A673 (cell line): ENCODE data around the gene ABCG1.

Experiments used
- EZH2 ChIP-seq: fragments of 200-600 bp; sonication (generic); IDR thresholded peaks from 2 replicates; pipeline ENCODE4 v1.6.1; 2017; ENCODE audit warnings: borderline replicate concordance, low read depth, mild to moderate bottlenecking, mixed read lengths, antibody characterized with exemption, low read length; ENCODE audit not compliant: poor library complexity, severe bottlenecking
- TF ChIP-seq, protein P1 (sequence below): fragments of 300-800, 200-600 bp; sonication (generic); conservative IDR thresholded peaks from 2 replicates; pipeline ENCODE4 v1.5.1; 2017; ENCODE audit warnings: low read depth, mild to moderate bottlenecking, antibody characterized with exemption, low read length, moderate library complexity, mixed read lengths

DNA sequence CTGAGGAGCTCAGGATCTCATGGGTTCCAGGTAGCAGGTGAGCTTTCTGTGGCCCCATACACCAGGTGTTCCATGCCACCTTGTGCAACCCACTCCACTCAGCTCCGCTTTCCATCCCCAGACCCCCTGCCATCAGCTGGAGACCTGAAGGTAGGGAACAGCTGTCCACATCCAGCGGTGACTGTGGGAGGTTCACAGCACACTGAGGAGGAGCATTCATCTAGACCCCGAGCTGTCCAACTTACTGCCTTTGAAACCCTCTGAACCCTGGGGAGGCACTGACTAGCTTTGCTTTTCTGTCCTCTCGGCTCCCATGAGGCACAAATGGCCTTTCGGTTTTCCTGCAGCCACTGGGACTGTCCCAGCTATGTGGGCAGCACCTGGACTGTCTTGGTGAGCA, 27.9 kb upstream of the ABCG1 start:
- TF ChIP-seq, protein P1, sequence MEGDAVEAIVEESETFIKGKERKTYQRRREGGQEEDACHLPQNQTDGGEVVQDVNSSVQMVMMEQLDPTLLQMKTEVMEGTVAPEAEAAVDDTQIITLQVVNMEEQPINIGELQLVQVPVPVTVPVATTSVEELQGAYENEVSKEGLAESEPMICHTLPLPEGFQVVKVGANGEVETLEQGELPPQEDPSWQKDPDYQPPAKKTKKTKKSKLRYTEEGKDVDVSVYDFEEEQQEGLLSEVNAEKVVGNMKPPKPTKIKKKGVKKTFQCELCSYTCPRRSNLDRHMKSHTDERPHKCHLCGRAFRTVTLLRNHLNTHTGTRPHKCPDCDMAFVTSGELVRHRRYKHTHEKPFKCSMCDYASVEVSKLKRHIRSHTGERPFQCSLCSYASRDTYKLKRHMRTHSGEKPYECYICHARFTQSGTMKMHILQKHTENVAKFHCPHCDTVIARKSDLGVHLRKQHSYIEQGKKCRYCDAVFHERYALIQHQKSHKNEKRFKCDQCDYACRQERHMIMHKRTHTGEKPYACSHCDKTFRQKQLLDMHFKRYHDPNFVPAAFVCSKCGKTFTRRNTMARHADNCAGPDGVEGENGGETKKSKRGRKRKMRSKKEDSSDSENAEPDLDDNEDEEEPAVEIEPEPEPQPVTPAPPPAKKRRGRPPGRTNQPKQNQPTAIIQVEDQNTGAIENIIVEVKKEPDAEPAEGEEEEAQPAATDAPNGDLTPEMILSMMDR, result no peak
- no peak for TF ChIP-seq EZH2
